Lower lobe of right lung (tissue), 2 donors: ENCODE measurements around the gene SPOCD1. TPM values are rescaled to one million over a fixed set of nuclear protein-coding genes. Genes with fewer than 3 reads are reported as not detected.
"Not testable (repeated sequence)": the region's sequence is repeated elsewhere in the genome, so short reads cannot be mapped to it uniquely, and the experiment has no call there.

Experiments
- ATAC-seq, 2 donors: fragments of 200-7000 bp; cut with Tn5 transposase; one replicate each; pipeline ENCODE4 v1.9.1; 2020 to 2022; ENCODE audit warnings: mild to moderate bottlenecking in 2 of 2, moderate library complexity in 2 of 2
- DNase-seq: peaks from one replicate; pipeline ENCODE4 v3.0.0-alpha.2; 2020
- H3K27ac ChIP-seq: fragments of 200-600 bp; one replicate; pipeline ENCODE4 v1.8.0; 2022
- H3K27me3 ChIP-seq: fragments of 200-600 bp; one replicate; pipeline ENCODE4 v1.8.0; 2022; ENCODE audit warnings: low read depth
- H3K36me3 ChIP-seq: fragments of 200-600 bp; one replicate; pipeline ENCODE4 v1.8.0; 2022; ENCODE audit warnings: mild to moderate bottlenecking
- H3K4me1 ChIP-seq: fragments of 200-600 bp; one replicate; pipeline ENCODE4 v1.8.0; 2022
- H3K4me3 ChIP-seq: fragments of 200-600 bp; one replicate; pipeline ENCODE4 v1.8.0; 2022; ENCODE audit warnings: mild to moderate bottlenecking
- H3K9me3 ChIP-seq: fragments of 200-600 bp; one replicate; pipeline ENCODE4 v1.8.0; 2022
- CTCF ChIP-seq: fragments of 200-600 bp; IDR thresholded peaks from one replicate; pipeline ENCODE4 v1.8.0; 2022; ENCODE audit warnings: antibody characterized with exemption, mild to moderate bottlenecking
- intact Hi-C: fragments of 100-400 bp; cut with DNase I; formaldehyde crosslinking; loops from one replicate; pipeline ENCODE4 v1.11.0; 2022
- total RNA-seq: library from RNA; stranded (reverse); fragmentation: NEBNext Ultra II Directional; extraction: Animal tissue kit (Norgen Biotek cat#: 25700); gene quantifications from one replicate; pipeline ENCODE4 v1.2.1, GENCODE V29; 2021
- donor health status: DM: no; HTN: yes; CAD: no; lungs with severe emphysema.

Gene SPOCD1
- total RNA-seq, 1 donor from 2014 or later, result 21.6 TPM

GRCh38 chr1:31818206-31818605, 2.4 kb upstream of the SPOCD1 start:
- no peak for ATAC-seq
- no peaks in the 10 kb centered on the region for H3K27me3 ChIP-seq
- intact Hi-C loops, result no loop called here
- no peaks in the 10 kb centered on the region for H3K4me1 ChIP-seq
- TF ChIP-seq CTCF, result no peak
- no peak overlapping the region for H3K4me3 ChIP-seq
- H3K36me3 ChIP-seq, result no peaks in the 10 kb centered on the region
- no peak for DNase-seq
- no peaks in the 10 kb centered on the region for H3K9me3 ChIP-seq
- no peak overlapping the region for H3K27ac ChIP-seq

GRCh38 chr1:31816947-31817346, 1.1 kb upstream of the SPOCD1 start:
- H3K36me3 ChIP-seq, DNase-seq, H3K4me1 ChIP-seq, H3K4me3 ChIP-seq, H3K27me3 ChIP-seq, H3K27ac ChIP-seq, H3K9me3 ChIP-seq, intact Hi-C loops, ATAC-seq: not testable (repeated sequence)

- intact Hi-C loops, H3K4me1 ChIP-seq, H3K36me3 ChIP-seq, H3K27ac ChIP-seq, DNase-seq, ATAC-seq, H3K4me3 ChIP-seq, H3K9me3 ChIP-seq, H3K27me3 ChIP-seq: not testable (repeated sequence)
These were observed 679 bp upstream of the SPOCD1 start for GRCh38 chr1:31816501-31816900.

- Histone ChIP-seq H3K27ac (no peak overlapping the region), H3K4me1 (no peaks in the 10 kb centered on the region), H3K4me3 (no peak overlapping the region), H3K27me3 (no peaks in the 10 kb centered on the region), H3K9me3 (no peaks in the 10 kb centered on the region), H3K36me3 (no peaks in the 10 kb centered on the region)
- intact Hi-C loops, result no loop called here
- ATAC-seq, result peak; percentile 5 to 20
- DNase-seq, result no peak
- TF ChIP-seq CTCF, result no peak
These were observed 546 bp downstream of the SPOCD1 start for GRCh38 chr1:31815307-31815645.

- TF ChIP-seq CTCF, result no peak
- H3K4me3 ChIP-seq, result no peak overlapping the region
- intact Hi-C loops, result no loop called here
- no peak overlapping the region for H3K27ac ChIP-seq
- H3K27me3 ChIP-seq, result no peaks in the 10 kb centered on the region
- no peak for DNase-seq
- no peaks in the 10 kb centered on the region for H3K9me3 ChIP-seq
- no peak for ATAC-seq
- H3K4me1 ChIP-seq, result no peaks in the 10 kb centered on the region
- H3K36me3 ChIP-seq, result no peaks in the 10 kb centered on the region
These were observed 1.1 kb downstream of the SPOCD1 start for GRCh38 chr1:31814631-31815306.

GRCh38 chr1:31814041-31814511, 1.7 kb downstream of the SPOCD1 start:
- Histone ChIP-seq H3K4me1 (no peaks in the 10 kb centered on the region), H3K27ac (no peak overlapping the region), H3K27me3 (no peaks in the 10 kb centered on the region), H3K9me3 (no peaks in the 10 kb centered on the region), H3K4me3 (no peak overlapping the region), H3K36me3 (no peaks in the 10 kb centered on the region)
- no peak for TF ChIP-seq CTCF
- ATAC-seq (peak in 1 of 2 donors; percentile 13), DNase-seq (no peak)
- intact Hi-C loops, result no loop called here
